ENCODE results near the gene ZBTB22. TPM values are rescaled to one million over a fixed set of nuclear protein-coding genes. Genes with fewer than 3 reads are reported as not detected.

The ZBTB22 gene
- total RNA-seq, 4 donors from 2014 or later = 10.1 to 31.8 (median 17.2) TPM

GRCh38 chr6:33314515-33314942 is 3.0 kb downstream of the ZBTB22 start:
- in situ Hi-C loops (cut with MboI; ENCODE audit: low pct_ligation_motif_present in 1 of 4, low pct_unique_long_range_greater_than_20kb in 1 of 4, low sequenced_read_pairs in 3 of 4) = no loop called here
- no peaks in the 10 kb centered on the region for H3K9me3 ChIP-seq
- intact Hi-C loops (cut with DNase I; ENCODE audit: low total_unique reads) = loop anchor here (10.0 kb wide), 1 partner anchor 100 kb away; the partner anchor contains the start of genes CUTA and PHF1

GRCh38 chr6:33313709-33314514 is 3.6 kb downstream of the ZBTB22 start, which contains the start of gene TAPBP:
TAPBP (minus strand) TSS chr6:33314078; CDS start chr6:33314041, 37 bp downstream.
- Histone ChIP-seq H3K27ac (peak within 1 kb of the TSS; percentile 95 to 99 (median 98)), H3K4me1 (peaks cover 23 to 54% (median 39%) of the 10 kb centered on the region in 4 donors), H3K27me3 (no peaks in the 10 kb centered on the region), H3K36me3 (peaks cover 0 to 11% (median 0%) of the 10 kb centered on the region in 4 donors), H3K9me3 (no peaks in the 10 kb centered on the region), H3K4me3 (peak within 1 kb of the TSS; percentile 52 to 94 (median 71))
- DNase-seq = peak; percentile 77
- WGBS, 2 donors (ENCODE audit: low coverage in 1 of 2) = 0% methylated on average over 1 to 45 of the region's 47 CpGs
- in situ Hi-C loops (cut with MboI; ENCODE audit: low pct_ligation_motif_present in 1 of 4, low pct_unique_long_range_greater_than_20kb in 1 of 4, low sequenced_read_pairs in 3 of 4) (no loop called here), intact Hi-C loops (cut with DNase I; ENCODE audit: low total_unique reads) (loop anchor here (10.0 kb wide), 1 partner anchor 101 kb away; the partner anchor contains the start of genes CUTA and PHF1)
- TF ChIP-seq CTCF (IDR thresholded peaks at IDR 0.05) (no peak), POLR2AphosphoS5 (IDR thresholded peaks at IDR 0.05) (peak; percentile 73 to 88 (median 86)), POLR2A (IDR thresholded peaks at IDR 0.05) (peak; percentile 76), EP300 (IDR thresholded peaks at IDR 0.05; ENCODE audit: low read depth) (no peak)

More at GRCh38 chr6:33314515-33314942, 3.0 kb downstream of the ZBTB22 start:
- DNase-seq = peak; percentile 76
- Histone ChIP-seq H3K4me1 (peaks cover 23 to 60% (median 45%) of the 10 kb centered on the region in 4 donors), H3K27me3 (no peaks in the 10 kb centered on the region), H3K36me3 (peaks cover 0 to 17% (median 3%) of the 10 kb centered on the region in 4 donors), H3K27ac (peak overlapping the region; percentile 95 to 99 (median 98)), H3K4me3 (peak overlapping the region; percentile 52 to 94 (median 71))
- TF ChIP-seq CTCF (IDR thresholded peaks at IDR 0.05) (no peak), POLR2A (IDR thresholded peaks at IDR 0.05) (no peak), EP300 (IDR thresholded peaks at IDR 0.05; ENCODE audit: low read depth) (peak; percentile 38), POLR2AphosphoS5 (IDR thresholded peaks at IDR 0.05) (peak in 1 of 3 donors; percentile 54)
- whole genome bisulfite sequencing, 2 donors (ENCODE audit: low coverage in 1 of 2) = 0 to 3% methylated on average over 2 to 10 of the region's 10 CpGs

GRCh38 chr6:33313105-33313708 is 4.3 kb downstream of the ZBTB22 start:
- WGBS, 2 donors (ENCODE audit: low coverage in 1 of 2) = 0 to 2% methylated on average over 6 to 33 of the region's 33 CpGs
- TF ChIP-seq POLR2AphosphoS5 (IDR thresholded peaks at IDR 0.05) (peak in 1 of 3 donors; percentile 17), POLR2A (IDR thresholded peaks at IDR 0.05) (no peak), EP300 (IDR thresholded peaks at IDR 0.05; ENCODE audit: low read depth) (no peak), CTCF (IDR thresholded peaks at IDR 0.05) (no peak)
- intact Hi-C loops (cut with DNase I; ENCODE audit: low total_unique reads) = loop anchor here (10.0 kb wide), 1 partner anchor 102 kb away; the partner anchor contains the start of genes CUTA and PHF1

More at GRCh38 chr6:33313105-33313708, 4.3 kb downstream of the ZBTB22 start:
- peak overlapping the region; percentile 95 to 99 (median 98) for H3K27ac ChIP-seq
- in situ Hi-C loops (cut with MboI; ENCODE audit: low pct_ligation_motif_present in 1 of 4, low pct_unique_long_range_greater_than_20kb in 1 of 4, low sequenced_read_pairs in 3 of 4) = no loop called here
- no peaks in the 10 kb centered on the region for H3K9me3 ChIP-seq
- H3K27me3 ChIP-seq = no peaks in the 10 kb centered on the region
- peak overlapping the region; percentile 52 to 94 (median 71) for H3K4me3 ChIP-seq
- peaks cover 18 to 47% (median 32%) of the 10 kb centered on the region in 4 donors for H3K4me1 ChIP-seq
- H3K36me3 ChIP-seq = peaks cover 0 to 13% (median 0%) of the 10 kb centered on the region in 4 donors
- peak; percentile 63 for DNase-seq

Data from transverse colon (tissue), 4 donors.